ENCODE data around the gene PACRG.

The PACRG gene

DNA sequence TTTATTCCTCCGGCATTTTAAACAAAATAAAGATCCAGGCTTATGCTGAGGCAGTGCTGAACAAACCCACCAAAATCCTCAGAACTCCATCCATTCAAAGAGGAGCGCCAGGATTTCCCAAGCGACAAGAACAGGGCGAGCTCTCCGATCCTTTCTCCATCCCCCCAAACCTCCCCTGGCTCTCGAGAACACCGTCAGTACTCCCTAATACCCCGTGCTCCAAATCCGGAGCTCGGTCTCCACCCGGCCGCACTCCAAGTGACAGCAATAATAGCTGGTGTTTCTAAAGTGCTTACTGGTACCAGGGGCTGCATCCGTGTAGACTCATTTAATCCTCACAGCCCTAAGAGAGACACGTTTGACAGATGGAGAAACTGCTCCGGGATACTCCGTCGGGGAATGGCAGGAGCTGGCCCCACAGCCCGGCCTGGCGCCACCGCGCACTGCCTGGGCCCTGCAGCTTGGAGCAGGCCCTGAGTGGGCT lies 409.7 kb downstream of the PACRG start:
- TF ChIP-seq, protein P1, sequence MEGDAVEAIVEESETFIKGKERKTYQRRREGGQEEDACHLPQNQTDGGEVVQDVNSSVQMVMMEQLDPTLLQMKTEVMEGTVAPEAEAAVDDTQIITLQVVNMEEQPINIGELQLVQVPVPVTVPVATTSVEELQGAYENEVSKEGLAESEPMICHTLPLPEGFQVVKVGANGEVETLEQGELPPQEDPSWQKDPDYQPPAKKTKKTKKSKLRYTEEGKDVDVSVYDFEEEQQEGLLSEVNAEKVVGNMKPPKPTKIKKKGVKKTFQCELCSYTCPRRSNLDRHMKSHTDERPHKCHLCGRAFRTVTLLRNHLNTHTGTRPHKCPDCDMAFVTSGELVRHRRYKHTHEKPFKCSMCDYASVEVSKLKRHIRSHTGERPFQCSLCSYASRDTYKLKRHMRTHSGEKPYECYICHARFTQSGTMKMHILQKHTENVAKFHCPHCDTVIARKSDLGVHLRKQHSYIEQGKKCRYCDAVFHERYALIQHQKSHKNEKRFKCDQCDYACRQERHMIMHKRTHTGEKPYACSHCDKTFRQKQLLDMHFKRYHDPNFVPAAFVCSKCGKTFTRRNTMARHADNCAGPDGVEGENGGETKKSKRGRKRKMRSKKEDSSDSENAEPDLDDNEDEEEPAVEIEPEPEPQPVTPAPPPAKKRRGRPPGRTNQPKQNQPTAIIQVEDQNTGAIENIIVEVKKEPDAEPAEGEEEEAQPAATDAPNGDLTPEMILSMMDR (IDR thresholded peaks at IDR 0.05; ENCODE audit: control insufficient read depth, insufficient read depth, low read depth, low read length, missing control alignments), result no peak
- H3K4me3 ChIP-seq (ENCODE audit: control insufficient read depth, low read depth, low read length), result no peak overlapping the region
- DNase-seq (ENCODE audit: low read depth), result no peak

DNA sequence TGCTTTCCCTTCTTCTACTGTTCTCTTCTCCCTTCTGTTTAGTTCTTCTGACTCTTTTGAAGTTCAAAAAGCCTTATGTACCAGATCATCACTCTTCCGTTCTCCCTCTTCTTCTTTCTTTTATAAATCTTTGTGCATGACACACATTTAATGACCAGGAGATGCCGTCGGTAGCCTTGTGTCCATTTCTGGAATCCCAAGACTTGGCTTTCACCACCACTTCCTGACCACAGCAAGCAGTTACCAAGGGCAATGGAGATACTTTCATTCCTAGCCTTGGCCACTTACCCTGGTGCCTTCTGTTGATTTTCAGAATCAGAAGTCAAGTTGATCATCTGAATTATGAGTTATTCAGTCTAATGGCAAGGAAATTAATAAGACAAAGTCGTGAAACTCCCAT lies 418.3 kb downstream of the PACRG start:
- TF ChIP-seq, protein P1 (IDR thresholded peaks at IDR 0.05; ENCODE audit: control insufficient read depth, insufficient read depth, low read depth, low read length, missing control alignments), result no peak
- H3K4me3 ChIP-seq (ENCODE audit: control insufficient read depth, low read depth, low read length), result no peak overlapping the region
- DNase-seq (ENCODE audit: low read depth), result no peak

DNA sequence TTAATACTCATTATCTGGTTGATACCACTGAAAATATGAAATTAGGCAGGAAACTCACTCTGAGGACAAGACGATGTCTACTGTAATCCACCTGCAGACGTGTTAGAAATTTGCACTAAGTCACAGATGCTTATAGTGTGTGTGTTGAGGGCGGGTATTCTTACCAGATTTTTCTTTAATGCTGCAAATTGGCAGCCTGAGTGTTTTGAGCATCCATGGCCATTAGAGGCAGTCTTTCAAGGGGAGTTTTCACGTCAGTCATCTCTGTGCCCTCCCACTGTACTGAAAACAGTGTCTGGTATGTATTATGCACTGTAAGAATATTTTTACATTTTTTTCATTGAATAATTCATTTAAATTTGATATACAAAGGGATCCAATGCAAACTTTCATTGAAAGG lies 420.2 kb downstream of the PACRG start:
- TF ChIP-seq, protein P1 (IDR thresholded peaks at IDR 0.05; ENCODE audit: control insufficient read depth, insufficient read depth, low read depth, low read length, missing control alignments), result no peak
- DNase-seq (ENCODE audit: low read depth), result no peak
- H3K4me3 ChIP-seq (ENCODE audit: control insufficient read depth, low read depth, low read length), result no peak overlapping the region

DNA sequence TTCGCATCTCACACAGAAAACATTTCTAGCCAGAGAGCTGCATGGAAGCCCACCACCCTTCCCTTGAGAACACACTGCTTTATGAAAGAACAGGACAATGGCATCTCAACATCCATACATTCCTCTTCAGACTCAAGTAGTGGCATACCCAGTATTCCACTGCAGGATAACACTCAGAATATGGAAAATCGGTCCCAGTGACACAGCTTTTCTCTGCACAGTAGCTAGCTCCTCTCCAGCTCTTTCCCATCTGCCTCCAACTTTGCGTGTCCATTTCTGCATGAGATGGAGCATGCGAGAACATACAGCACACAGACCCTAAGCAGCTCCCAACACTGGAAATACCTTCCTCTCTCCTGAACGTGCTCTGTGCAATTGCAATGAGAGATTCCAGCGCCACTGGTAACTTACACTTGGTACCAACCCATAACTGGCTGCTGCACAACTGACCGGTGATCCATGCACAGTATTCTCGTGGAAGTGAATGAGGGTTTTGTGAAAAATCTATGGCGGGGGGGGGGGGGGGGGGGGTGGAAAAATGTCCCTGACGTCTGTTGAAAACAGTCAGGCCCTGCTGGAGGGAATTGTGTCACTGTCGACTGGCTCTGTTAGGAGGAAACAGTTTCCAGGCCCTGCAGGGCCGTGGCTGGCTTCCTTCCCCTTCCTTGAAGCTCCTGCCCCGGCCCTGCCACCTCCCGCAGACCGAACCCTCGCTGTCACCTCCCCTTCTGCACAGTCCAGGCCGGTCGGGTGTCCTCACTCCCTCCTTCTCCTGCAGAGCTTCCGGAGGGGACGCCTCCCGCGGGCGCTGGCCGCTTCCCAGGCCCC lies 420.9 kb downstream of the PACRG start:
- DNase-seq (ENCODE audit: low read depth), result no peak
- no peak overlapping the region for H3K4me3 ChIP-seq (ENCODE audit: control insufficient read depth, low read depth, low read length)
- TF ChIP-seq, protein P1 (IDR thresholded peaks at IDR 0.05; ENCODE audit: control insufficient read depth, insufficient read depth, low read depth, low read length, missing control alignments), result no peak

DNA sequence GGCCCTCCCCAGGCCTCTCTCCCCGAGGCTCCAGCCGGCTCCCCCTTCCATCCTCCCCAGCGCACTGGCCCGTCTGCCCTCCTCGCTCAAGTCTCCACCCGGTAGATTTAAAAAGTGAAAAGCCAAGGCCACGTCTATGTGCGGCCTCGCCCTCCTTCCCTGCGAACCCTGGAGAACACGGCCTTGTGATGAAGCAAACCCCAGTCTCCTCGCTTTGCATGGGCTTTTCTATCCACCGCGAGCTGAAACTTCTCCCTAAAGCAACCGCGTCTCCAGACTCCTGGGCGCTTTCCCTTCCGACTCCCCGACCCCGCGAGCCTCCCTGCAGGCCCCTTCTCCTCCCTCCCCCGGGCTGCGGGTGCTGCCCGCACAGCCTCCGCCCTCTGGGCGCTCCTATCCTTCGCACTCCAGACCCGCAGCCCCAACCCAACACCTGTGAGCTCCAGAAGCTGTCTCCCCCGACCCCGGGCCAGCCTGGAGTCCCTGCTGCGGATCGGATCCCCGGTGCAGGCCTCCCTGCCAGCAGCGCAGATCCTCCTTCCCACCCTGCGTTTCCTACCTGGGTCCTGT lies 421.6 kb downstream of the PACRG start:
- no peak for DNase-seq (ENCODE audit: low read depth)

DNA sequence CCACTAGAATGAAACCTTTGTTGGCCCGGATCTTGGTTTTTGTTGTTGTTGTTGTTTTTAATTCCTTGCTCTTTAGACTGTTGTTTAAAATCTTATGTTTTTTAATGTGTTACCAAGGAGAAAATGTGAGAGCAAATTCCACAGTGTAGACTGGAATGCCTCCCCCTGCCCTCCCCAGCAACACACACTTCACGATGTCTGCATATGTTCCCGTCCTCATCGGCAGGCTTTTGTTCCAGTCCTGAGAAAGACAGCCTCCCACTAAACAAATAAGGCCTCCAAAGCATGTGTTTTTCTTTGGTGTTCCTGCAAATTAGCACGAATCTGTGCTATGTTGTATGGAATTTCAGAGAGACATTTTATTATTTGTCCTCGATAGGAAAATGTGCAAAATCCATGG lies 423.4 kb downstream of the PACRG start:
- TF ChIP-seq, protein P1 (IDR thresholded peaks at IDR 0.05; ENCODE audit: control insufficient read depth, insufficient read depth, low read depth, low read length, missing control alignments), result no peak

More for the DNA sequence above, 421.6 kb downstream of the PACRG start:
- H3K4me3 ChIP-seq (ENCODE audit: control insufficient read depth, low read depth, low read length), result no peak overlapping the region
- TF ChIP-seq, protein P1 (IDR thresholded peaks at IDR 0.05; ENCODE audit: control insufficient read depth, insufficient read depth, low read depth, low read length, missing control alignments), result no peak

More for the DNA sequence above, 423.4 kb downstream of the PACRG start:
- H3K4me3 ChIP-seq (ENCODE audit: control insufficient read depth, low read depth, low read length), result no peak overlapping the region
- DNase-seq (ENCODE audit: low read depth), result no peak
